LNCaP clone FGC (cell line): ENCODE results near the gene ASB8.

Source experiments
- DNase-seq: peaks from one replicate; pipeline ENCODE4 v3.0.0-alpha.2; 2011; ENCODE audit warnings: low read depth
- H3K4me3 ChIP-seq: 2 replicates; pipeline ENCODE4 v1.5.1; 2011; ENCODE audit warnings: mild to moderate bottlenecking, low read depth, low read length, control low read depth
- CTCF ChIP-seq: IDR thresholded peaks from 2 replicates; pipeline ENCODE4 v1.5.1; 2012; ENCODE audit warnings: mild to moderate bottlenecking; ENCODE audit not compliant: control insufficient read depth, insufficient read depth; ENCODE audit errors: extremely low read depth

The ASB8 gene

GRCh38 chr12:48143898-48144297, 13.4 kb downstream of the ASB8 start:
- no peak for DNase-seq
- TF ChIP-seq CTCF = no peak
- no peak overlapping the region for H3K4me3 ChIP-seq

DNA sequence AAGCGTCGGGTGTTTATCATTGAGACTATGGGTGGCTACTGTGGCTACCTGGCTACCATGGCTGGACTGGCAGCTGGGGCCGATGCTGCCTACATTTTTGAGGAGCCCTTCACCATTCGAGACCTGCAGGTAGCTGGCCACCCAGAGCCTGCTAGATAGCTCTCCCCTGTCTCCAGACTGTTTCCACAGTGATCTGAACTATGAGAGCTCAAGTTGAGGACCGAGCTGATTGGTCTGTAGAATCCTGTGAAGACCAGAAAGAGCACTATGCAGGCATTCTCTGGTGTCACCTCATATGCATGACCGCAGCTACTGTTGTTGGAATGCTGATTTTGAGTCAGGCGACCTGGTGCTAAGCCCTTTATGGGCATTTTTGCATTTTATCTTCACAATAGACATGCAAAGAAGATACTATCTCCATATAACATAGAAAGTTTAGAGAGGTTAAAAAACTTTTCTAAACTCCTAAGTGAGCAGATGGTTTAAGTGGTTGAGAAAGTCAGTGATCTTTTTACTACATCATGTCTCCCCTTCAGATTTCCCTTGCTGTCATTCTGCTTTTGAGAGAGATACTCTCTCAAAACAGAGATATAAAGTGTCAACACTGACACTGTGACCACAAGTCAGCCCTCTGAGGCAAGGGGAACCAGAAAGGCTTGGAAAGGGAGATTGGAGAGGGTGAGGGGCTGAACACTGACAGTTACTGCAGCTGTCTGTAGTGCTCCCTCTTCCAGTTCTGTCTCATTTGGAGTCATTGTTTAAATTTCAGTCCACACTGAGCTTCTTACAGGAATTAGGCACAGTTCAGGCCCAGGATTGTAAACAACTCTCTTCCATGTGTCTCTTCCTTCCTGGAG, 14.3 kb downstream of the ASB8 start:
- no peak for TF ChIP-seq CTCF
- DNase-seq = no peak
- no peak overlapping the region for H3K4me3 ChIP-seq

DNA sequence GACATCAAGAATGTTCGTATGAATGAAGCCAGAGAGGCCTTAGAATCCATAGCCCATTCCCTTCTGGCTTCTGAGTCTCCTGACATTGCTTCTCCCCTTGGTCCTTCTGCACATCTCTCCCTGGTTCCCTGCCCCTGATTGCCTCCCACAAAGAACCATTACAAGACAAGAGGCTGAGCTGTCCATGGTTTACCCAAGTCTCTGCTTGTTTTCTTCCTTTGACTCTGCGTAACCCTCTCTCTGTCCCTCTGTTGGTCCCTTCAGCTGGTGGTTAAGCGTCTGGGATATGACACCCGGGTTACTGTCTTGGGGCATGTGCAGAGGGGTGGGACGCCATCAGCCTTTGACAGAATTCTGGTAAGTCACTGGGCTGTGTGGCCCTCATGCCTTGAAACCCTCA, 22.3 kb downstream of the ASB8 start:
- DNase-seq = no peak
- no peak for TF ChIP-seq CTCF
- H3K4me3 ChIP-seq = no peak overlapping the region

GRCh38 chr12:48132826-48133225, 24.5 kb downstream of the ASB8 start:
- H3K4me3 ChIP-seq = no peak overlapping the region
- no peak for TF ChIP-seq CTCF
- no peak for DNase-seq

GRCh38 chr12:48131517-48131916, 25.8 kb downstream of the ASB8 start:
- no peak for TF ChIP-seq CTCF
- no peak for DNase-seq
- H3K4me3 ChIP-seq = no peak overlapping the region

- no peak overlapping the region for H3K4me3 ChIP-seq
- no peak for TF ChIP-seq CTCF
- DNase-seq = no peak
Observed at GRCh38 chr12:48129376-48129775, 27.9 kb downstream of the ASB8 start.

DNA sequence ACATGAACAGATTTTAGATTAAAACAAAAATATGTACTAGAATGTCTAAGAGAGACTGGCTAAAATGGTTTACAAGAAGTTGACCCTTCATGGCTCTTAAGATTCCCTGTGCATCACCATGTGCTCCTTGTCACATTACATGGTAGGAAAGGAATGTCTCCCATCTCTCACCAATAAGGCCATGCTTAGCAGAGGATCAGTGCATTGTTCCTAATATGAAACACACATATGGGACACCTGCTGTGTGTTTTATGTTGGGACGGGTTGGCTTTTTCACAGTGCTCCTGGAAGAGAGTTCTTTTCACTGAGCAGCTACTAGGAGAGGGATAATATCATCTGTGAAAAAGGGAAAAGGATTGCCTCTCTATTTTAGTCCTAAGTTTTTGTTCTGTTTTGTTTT, 28.5 kb downstream of the ASB8 start:
- H3K4me3 ChIP-seq = no peak overlapping the region
- DNase-seq = no peak
- no peak for TF ChIP-seq CTCF
